Activated naive CD4-positive, alpha-beta T cell (primary cell): ENCODE measurements around the gene UPK3B.
A peak's percentile ranks its signal among the peaks of the same experiment; 100 is the strongest.
"Not testable (repeated sequence)": the region's sequence is repeated elsewhere in the genome, so short reads cannot be mapped to it uniquely, and the experiment has no call there.

Source experiments
- DNase-seq, 4 experiments: peaks; one replicate each; lab custom pipeline; 2025; lab: John Stamatoyannopoulos, UW

The UPK3B gene

GRCh38 chr7:76513817-76514799 is 3.8 kb downstream of the UPK3B start:
- no peak for DNase-seq

- DNase-seq, result no peak
Observed at GRCh38 chr7:76514926-76515771, 4.8 kb downstream of the UPK3B start.

- DNase-seq, result no peak
Observed at GRCh38 chr7:76515999-76516443, 5.7 kb downstream of the UPK3B start.

- DNase-seq, result not testable (repeated sequence)
Observed at GRCh38 chr7:76516932-76517331, 6.6 kb downstream of the UPK3B start.

- DNase-seq, result not testable (repeated sequence)
Observed at GRCh38 chr7:76526183-76526582, 15.8 kb downstream of the UPK3B start.

DNA sequence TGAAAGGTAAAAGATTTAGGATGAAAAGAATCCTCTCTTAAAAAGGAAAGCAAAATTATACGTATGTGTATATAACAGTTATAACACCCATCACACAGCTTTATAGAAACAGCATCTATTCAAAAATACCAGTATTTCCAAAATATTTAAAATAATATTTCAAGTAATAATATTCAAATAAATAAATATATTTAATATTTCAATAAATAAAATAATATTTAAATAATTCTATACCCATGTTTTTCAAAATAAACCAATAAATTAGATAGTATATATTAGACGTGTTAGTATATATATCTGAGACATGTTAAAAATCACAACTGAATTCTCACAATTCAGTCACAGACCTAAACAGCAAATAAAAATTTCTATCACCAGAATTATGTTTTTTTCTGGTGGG is 21.3 kb downstream of the UPK3B start:
- not testable (repeated sequence) for DNase-seq

DNA sequence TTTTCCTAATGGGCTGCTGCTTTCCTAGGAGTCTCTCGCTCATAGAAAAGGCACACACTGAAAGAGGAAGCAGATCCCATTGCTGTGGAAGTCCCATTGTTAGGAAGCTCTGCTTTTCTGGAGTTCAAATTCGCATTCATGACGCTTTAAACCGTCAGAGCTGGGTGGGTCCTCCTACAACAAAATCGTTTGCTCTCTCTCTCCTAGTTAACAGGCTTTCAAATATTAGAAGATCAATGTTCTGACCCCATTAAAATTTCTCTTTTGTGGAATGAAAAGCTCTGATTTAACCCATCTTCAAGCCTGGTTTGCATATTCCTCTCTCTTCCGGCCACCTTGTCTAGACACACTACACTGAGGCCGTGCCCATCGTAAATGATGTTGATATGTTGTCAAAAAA is 32.8 kb downstream of the UPK3B start, which contains the start of gene SPDYE16:
TSS of gene SPDYE16 (minus strand) at position 101 of the 400 bp plus-strand sequence. CDS start 1,838 bp downstream, outside the sequence.
- DNase-seq, result not testable (repeated sequence)

DNA sequence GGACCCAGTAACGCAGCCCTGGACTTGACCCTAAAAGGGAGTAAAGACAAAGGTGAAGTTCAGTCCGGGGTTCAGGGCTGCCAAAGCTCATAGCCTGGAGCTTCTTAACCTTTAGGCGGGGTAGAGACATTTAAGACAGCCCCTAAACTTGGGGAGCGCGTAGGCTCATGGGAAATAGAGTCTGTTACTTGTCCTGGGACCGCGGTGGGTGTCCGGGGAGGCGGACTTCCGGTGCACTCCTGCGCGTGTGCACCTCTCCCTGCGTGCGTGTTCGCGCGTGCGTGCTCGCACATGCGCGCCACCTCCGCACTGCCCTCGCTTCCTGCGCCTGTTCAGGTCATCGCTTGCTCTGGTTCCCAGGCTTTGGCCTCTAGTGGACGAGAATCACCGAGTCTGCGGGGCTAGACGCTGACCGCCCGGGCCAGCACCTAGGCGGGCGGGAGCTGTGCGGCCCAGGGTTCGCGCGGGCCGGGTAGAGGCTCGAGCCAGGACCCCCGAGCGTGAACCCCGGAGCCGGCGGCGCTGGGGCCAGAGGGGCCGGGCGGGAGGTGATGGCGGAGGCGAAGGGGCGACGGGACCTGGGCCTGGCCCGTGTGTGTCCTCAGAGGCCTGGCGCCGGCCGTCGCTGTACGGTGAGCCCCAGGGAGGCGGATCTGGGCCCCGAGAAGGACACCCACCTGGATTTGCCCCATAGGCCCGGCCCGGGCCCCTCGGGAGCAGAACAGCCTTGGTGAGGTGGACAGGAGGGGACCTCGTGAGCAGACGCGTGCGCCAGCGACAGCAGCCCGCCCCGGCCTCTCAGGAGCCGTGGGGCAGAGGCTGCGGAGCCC is 38.9 kb downstream of the UPK3B start:
- peak; percentile 47 to 81 (median 72) for DNase-seq

GRCh38 chr7:76549855-76550248 is 39.5 kb downstream of the UPK3B start:
- DNase-seq, result not testable (repeated sequence)

- not testable (repeated sequence) for DNase-seq
Observed at GRCh38 chr7:76551992-76552391, 41.6 kb downstream of the UPK3B start.

- DNase-seq, result not testable (repeated sequence)
Observed at GRCh38 chr7:76559685-76560084, 49.3 kb downstream of the UPK3B start.

DNA sequence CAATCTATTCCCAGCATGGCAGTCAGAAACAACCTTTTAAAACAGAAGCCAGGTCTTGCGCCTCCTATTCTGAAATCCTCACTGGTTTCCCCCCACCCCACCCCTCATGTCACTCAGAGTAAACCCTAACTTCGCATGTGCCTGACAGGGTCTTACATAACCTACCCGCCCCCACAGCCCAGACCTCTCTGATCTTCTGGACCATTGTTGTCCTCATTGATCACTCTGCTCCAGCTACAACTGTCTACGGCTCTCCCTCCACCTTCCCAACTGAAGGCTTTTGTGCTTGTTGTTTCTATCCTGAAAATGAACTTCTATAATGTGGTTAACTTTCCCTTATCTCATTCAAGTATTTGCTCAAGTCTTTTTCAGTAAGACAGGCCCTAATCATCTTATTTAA is 49.8 kb downstream of the UPK3B start:
- DNase-seq, result not testable (repeated sequence)

DNA sequence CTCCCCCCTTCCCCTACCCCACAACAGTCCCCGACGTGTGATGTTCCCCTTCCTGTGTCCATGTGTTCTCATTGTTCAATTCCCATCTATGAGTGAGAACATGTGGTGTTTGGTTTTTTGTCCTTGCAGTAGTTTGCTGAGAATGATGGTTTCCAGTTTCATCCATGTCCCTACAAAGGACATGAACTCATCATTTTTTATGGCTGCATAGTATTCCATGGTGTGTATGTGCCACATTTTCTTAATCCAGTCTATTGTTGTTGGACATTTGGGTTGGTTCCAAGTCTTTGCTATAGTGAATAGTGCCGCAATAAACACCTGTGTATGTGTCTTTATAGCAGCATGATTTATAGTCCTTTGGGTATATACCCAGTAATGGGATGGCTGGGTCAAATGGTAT is 51.0 kb downstream of the UPK3B start:
- not testable (repeated sequence) for DNase-seq

DNA sequence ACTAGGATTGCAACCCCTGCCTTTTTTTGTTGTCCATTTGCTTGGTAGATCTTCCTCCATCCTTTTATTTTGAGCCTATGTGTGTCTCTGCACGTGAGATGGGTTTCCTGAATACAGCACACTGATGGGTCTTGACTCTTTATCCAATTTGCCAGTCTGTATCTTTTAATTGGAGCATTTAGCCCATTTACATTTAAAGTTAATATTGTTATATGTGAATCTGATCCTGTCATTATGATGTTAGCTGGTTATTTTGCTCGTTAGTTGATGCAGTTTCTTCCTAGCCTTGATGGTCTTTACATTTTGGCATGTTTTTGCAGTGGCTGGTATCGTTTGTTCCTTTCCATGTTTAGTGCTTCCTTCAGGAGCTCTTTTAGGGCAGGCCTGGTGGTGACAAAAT is 54.6 kb downstream of the UPK3B start:
- not testable (repeated sequence) for DNase-seq
